Vagina (tissue), 2 donors: ENCODE measurements around the gene QSER1.

Source experiments
- POLR2A ChIP-seq, 2 donors: fragments of 450-650 bp; IDR thresholded peaks; one replicate each; pipeline ENCODE4 v1.6.1; 2017; ENCODE audit warnings: antibody characterized with exemption in 2 of 2, mild to moderate bottlenecking in 2 of 2, moderate library complexity in 2 of 2
- POLR2AphosphoS5 ChIP-seq, 2 donors: sonication (generic); formaldehyde crosslinking; IDR thresholded peaks; one replicate each; pipeline ENCODE4 v1.9.0; 2017; ENCODE audit warnings: antibody characterized with exemption in 2 of 2, mild to moderate bottlenecking in 2 of 2, low read depth in 1 of 2; ENCODE audit not compliant: insufficient read depth in 1 of 2
- TF ChIP-seq, protein P1 (sequence below), 3 experiments: fragments of 450-650 bp in 2 of 3; fragments of 200-600 bp in 1 of 3; sonication (generic) in 1 of 3; IDR thresholded peaks; one replicate each; pipeline ENCODE4 v1.5.1; 2017 to 2019; ENCODE audit warnings: antibody characterized with exemption in 3 of 3, mild to moderate bottlenecking in 2 of 3, moderate library complexity in 2 of 3

DNA sequence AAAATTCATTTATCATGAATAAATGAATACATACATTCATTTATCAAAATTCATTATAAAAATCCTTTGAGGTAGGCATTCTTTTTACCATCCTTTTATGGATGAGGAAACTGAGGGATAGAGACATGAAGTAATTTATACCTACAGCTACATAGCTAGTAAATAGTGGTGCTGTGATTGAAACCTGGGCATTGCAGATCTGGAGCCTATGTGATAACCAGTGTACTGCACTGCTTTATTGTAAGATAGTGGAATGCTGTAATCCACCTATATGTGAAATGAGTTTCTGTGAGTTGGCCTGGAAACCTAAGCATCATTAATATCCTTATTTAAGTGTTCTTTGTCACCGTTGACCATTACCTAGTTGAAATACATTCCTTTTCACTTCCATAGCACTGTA, 4.5 kb downstream of the QSER1 start:
- TF ChIP-seq, protein P1, sequence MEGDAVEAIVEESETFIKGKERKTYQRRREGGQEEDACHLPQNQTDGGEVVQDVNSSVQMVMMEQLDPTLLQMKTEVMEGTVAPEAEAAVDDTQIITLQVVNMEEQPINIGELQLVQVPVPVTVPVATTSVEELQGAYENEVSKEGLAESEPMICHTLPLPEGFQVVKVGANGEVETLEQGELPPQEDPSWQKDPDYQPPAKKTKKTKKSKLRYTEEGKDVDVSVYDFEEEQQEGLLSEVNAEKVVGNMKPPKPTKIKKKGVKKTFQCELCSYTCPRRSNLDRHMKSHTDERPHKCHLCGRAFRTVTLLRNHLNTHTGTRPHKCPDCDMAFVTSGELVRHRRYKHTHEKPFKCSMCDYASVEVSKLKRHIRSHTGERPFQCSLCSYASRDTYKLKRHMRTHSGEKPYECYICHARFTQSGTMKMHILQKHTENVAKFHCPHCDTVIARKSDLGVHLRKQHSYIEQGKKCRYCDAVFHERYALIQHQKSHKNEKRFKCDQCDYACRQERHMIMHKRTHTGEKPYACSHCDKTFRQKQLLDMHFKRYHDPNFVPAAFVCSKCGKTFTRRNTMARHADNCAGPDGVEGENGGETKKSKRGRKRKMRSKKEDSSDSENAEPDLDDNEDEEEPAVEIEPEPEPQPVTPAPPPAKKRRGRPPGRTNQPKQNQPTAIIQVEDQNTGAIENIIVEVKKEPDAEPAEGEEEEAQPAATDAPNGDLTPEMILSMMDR (IDR thresholded peaks at IDR 0.05), result no peak
- TF ChIP-seq POLR2AphosphoS5 (IDR thresholded peaks at IDR 0.05; ENCODE audit: insufficient read depth in 1 of 2, low read depth in 1 of 2) (no peak), POLR2A (IDR thresholded peaks at IDR 0.05) (no peak)
